Measurements from ENCODE around the gene TEC. TPM values are rescaled to one million over a fixed set of nuclear protein-coding genes. Genes with fewer than 3 reads are reported as not detected.
A peak's percentile ranks its signal among the peaks of the same experiment; 100 is the strongest.

Gene TEC
- total RNA-seq, 1 donor from 2014 or later: 1.7 TPM

DNA sequence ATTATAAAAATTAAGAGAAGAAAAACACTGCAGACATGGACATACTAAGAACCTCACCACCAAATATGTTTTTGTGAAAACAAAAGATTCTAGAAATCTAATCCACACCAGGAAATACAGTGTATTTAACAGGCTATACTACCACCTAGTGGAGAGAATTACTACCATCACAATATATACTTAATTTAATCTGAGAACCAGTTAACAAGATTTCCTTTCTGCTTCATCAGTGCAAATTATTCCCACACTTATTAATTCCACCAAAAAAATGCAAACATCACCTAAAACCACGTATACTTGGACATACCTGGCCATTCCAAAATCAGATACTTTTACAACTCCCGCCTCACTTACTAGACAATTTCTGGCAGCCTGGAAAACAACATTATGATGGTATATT, 128.6 kb downstream of the TEC start:
- intact Hi-C loops (cut with DNase I): no loop called here

DNA sequence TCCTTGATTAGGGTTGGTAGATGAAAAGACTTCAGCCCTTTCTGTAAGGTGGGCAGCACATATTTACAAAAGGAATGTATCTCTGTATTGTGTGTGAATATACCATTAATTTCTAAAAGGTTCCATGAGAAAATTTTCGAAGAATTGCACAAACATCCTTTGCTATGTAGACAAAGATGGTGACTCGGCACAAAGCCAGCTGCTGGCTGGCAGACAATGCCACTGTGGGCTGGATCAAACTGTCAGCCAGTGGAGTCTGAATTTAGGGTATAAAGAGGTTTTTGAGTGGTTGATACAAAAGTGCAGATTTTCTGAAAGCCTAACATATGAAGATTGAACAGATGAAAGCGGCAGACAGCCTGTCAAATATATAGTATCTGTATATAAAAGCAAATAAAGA, 129.9 kb downstream of the TEC start:
- intact Hi-C loops (cut with DNase I): no loop called here
- no peak for ATAC-seq (ENCODE audit: poor library complexity)
- DNase-seq: no peak

More for the DNA sequence above, 128.6 kb downstream of the TEC start:
- ATAC-seq (ENCODE audit: poor library complexity): peak; percentile 67
- DNase-seq: no peak

DNA sequence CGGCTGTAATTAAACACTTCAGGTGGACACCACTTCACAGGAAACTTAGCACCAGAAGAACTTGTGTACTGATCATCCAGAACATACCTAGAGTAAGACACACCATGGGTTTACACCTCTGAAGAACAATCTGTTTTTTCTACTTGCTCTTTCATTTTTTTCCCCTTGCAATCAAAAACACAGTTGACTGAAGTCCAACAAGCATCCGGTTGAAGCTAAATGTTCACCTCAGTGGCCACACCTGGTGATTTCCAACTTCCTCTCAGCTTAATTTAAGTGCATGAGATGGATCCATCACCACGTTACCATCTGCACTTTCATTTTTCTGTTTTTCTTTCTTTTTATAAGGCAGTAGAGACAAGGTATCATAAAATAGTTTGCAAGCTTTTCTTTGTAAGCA, 130.7 kb downstream of the TEC start:
- intact Hi-C loops (cut with DNase I): no loop called here
- DNase-seq: no peak
- no peak for ATAC-seq (ENCODE audit: poor library complexity)

DNA sequence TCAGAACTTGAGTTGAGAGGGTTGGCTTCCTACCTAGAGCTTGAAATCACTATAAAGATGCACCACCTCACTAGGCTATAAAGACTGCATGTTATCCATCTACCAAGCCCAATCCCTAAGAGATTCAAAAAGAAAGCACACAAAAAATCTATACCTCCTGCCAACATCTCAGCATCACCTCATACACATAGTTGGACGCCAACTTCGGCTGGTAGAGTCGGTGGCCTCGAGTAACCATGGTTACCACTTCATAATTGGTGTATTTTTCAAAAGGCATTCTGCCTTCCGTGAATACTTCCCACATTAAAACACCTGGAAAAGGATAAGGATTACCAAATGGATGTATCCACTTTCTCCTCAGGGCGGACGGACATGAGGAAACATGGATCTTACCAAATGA, 131.1 kb downstream of the TEC start:
- intact Hi-C loops (cut with DNase I): no loop called here
- DNase-seq (no peak), ATAC-seq (ENCODE audit: poor library complexity) (no peak)

DNA sequence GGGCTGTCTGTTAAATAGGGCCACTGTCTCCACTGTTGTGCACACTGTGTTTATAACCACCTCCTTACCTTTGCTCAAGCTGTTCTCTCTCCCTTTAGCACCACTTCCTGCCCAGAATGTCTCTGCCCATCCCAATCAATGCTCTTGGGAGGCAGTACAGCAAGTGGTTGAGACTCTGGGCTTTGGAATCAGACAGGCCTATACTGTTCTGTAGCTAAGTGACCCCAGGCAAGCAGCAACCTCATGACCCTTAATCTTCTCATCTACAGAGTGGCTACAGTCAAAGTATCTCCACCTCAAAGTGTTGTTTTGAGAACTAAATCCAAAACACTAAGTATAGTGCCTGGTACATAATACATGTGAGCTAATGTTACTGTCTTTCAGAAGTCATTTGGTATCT, 131.8 kb downstream of the TEC start:
- no peak for ATAC-seq (ENCODE audit: poor library complexity)
- intact Hi-C loops (cut with DNase I): no loop called here
- no peak for DNase-seq

DNA sequence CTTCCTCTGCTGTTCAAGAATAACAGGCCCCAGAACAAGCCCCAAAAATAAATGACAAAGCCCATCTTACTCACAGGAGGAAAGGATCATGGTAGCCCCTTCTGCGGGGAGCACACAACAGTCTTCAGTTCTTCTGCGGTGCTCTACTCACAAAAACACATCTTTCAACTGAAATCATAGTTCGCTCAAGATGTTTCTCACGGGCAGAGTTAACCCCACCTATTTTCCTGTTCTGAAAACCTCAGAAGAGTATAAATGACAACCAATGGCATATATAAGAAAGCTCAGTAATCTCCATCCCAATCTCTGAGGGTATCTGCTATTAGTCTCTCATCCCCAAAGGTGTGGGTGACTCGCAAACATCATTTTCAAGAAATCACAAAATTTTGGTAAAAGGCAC, 135.6 kb downstream of the TEC start, which contains the start of gene TXK:
TXK (minus strand) TSS at position 170 of the 400 bp plus-strand sequence; CDS start at position 90, 80 bp downstream.
- DNase-seq: no peak
- ATAC-seq (ENCODE audit: poor library complexity): no peak
- intact Hi-C loops (cut with DNase I): no loop called here

DNA sequence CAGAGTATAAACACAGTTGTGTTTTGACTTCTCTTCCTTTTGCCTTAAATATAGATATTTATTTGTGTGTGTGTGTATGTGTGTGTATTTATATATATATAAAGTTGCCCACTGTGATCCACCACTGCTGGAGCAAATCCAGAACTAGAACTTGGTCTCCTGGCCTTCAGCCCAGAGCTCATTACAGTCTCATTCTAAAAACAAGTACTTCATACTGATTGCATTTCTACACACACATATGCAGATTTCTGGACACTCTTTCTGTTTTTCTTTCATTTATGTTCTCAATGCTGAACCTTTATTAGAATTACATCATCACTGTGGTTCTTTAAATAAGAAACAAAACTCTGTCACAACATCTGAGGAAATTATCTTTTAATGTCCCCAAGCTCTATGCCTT, 136.0 kb downstream of the TEC start:
- no peak for DNase-seq
- ATAC-seq (ENCODE audit: poor library complexity): no peak
- intact Hi-C loops (cut with DNase I): no loop called here

DNA sequence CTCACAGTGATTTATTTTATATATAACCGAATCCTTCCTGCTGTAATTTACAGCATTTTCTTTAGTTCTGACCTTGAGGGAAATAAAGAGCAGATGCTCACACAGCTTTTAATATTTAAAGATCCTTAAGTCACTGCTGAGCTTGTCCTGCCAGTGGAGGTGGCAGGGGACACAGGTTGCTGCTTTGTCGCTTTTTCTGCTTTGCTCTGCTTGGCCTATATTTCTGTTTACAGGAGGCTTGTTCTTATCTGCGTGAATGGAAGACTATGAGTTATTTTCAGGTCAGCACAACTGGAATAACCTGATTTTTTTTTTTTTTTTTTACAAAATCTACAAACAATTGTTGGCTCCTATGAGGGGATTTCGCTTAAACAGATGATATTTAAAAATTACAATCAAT, 137.9 kb downstream of the TEC start:
- ATAC-seq (ENCODE audit: poor library complexity): no peak
- no peak for DNase-seq

DNA sequence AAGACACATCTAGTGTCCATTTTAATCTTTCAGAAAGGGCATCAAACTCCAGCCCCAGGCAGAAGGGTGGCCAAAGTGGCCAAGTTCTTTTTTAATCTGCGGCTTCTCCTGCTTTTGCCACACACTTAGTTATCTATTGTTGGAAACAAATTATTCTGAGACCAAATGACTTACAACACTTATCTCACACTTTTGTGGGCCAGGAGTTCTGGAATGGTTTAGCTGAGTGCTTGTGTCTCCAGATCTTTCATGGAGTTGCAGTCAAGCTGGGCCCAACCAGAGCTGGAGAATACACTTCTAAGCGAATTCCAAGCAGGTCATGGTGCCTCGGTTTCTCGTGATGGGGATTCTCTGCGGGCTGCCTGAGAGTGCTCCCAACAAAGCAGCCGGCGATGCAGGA, 139.5 kb downstream of the TEC start:
- no peak for DNase-seq
- ATAC-seq (ENCODE audit: poor library complexity): peak; percentile 48
- intact Hi-C loops (cut with DNase I): no loop called here

More for the DNA sequence above, 137.9 kb downstream of the TEC start:
- intact Hi-C loops (cut with DNase I): no loop called here

DNA sequence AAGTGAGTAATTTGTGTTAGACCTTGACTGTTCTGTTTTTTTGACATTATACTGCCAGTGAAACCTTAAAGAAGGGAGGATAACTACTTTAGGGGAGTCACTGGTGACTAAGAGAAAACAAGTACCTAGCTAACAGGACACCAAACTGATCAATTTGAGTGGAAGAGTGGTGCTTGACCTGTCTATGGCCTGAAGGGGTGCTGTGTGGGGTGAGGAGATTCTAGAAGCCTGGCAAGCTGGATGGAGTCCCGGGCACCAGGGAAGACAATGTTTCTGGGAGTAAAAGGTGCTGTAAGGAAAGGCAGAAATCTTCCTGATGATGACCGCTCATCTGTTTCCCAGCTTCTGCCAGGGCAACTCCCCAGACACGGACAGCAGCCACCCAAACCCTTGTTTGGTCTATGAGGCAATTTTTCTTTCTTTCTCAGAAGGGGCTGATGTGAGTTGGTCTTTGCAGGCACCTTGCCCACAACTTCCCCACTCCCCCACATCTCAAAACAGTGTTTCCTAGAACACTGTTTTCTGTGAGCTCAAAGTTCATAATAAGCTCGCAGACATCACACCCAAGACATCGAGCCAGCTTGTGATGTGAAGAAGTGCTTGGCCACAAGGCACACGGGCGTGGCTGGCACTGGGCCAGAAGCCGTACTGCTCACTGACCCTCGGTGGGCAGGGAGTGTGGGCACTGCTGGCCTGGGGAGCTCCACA, 140.2 kb downstream of the TEC start:
- DNase-seq (peak; percentile 53), ATAC-seq (ENCODE audit: poor library complexity) (peak; percentile 8)
- intact Hi-C loops (cut with DNase I): no loop called here

DNA sequence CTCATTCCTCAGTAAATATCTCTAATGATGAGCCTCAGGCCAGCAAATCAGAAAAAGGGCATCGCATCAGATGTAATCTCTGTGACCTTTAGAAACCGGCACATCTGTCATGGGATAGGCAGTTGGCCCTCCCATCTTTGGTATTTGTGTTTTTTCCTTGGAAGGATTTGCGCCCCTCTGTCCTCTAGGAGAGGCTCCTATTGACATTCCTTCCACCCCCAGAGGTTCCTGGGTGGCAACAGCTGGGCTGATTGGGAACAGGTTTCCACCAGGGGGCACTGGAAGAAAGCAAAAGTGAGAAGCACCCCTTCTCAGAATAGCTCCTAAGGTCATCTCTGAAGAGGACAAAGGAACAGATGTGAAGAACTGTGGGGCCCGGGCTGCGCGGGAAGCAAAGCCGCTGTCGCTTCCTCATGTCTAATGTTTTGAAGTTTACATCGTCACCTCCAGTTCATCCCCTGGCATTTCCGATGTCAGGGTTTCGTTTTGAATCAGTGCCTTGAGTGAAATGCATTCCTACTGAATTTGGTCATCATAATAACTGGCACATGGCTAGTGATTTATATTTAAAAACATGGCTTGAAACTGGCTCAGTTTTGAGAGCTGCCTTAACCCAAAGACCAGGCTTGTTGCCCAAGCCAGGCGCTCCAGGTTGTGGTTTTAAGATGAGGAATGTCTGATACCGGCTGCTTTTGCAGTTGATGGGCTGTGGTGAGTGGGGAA, 141.8 kb downstream of the TEC start:
- ATAC-seq (ENCODE audit: poor library complexity) (peak; percentile 81), DNase-seq (peak; percentile 50)
- intact Hi-C loops (cut with DNase I): no loop called here

DNA sequence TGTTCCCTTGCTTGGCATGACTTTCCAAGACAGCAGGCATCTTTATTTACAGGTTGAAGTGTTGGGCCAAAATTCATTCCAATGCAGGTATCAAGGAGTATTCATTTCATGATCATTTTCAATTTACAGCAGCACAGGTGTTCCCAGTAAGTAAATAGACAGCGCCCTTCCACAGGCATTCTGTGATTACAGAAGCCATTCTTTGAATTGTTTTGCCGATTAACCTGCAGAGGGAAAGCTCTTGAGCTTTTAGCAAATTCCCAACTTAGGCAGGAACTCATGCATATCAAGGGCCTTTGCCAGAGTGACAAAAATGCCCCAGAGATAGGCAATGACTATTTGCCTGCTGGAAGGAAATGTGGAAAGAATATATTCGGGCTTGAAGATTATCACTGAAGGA, 142.4 kb downstream of the TEC start:
- intact Hi-C loops (cut with DNase I): no loop called here
- no peak for ATAC-seq (ENCODE audit: poor library complexity)
- no peak for DNase-seq

DNA sequence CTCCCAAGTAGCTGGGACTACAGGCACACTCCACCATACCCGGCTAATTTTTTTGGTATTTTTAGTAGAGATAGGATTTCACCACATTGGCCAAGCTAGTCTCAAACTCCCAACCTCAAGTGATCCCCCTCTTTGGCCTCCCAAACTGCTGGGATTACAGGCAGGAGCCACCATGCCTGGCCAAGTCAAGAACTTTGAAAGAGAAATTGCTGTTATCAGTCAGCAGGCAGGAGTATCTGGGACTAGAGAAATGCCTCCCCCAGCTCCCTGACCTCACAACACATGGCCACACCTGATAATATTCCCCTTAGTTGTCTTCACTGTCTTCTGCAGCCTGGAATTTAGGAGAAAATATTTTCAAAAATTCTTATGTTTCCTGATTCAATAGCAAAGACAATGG, 143.0 kb downstream of the TEC start:
- no peak for ATAC-seq (ENCODE audit: poor library complexity)
- intact Hi-C loops (cut with DNase I): no loop called here
- DNase-seq: no peak

DNA sequence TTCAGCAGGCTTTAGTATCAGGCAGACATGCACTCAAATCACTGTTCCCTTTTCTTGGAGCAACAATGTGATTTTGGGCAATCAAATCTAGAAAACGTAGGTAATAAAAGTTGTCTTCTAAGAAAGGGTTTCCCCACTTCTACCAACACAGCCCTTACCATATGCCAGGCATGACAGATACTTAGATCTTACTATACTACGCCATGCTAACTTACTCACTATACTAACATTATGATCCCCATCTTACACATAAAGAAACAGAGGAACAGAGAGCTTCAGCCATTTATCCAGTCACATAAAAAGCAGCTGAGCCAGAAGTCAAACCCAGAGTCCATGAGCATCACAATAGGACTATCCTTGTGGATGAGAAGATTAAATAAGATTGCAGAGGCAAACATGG, 144.8 kb downstream of the TEC start:
- ATAC-seq (ENCODE audit: poor library complexity) (no peak), DNase-seq (no peak)
- intact Hi-C loops (cut with DNase I): no loop called here

DNA sequence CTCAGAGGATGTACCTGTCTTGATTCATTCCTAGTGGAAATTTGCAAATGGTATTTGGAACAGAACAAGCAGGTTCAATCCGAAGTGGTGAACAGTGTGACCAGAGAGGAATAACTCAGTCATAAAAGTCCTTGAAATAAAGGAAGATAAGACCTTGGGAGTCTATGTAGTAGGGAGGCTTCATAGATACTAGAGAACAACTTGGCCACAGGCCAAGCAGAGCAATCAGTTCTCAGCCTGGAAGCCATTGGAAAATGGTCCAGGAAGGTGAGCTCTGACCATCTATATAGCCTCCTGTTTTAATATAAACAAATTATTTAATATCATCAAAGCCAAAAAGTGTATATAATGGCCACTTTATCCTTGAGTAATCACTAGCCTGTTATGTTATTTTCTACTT, 146.9 kb downstream of the TEC start:
- ATAC-seq (ENCODE audit: poor library complexity) (no peak), DNase-seq (no peak)
- intact Hi-C loops (cut with DNase I): no loop called here

DNA sequence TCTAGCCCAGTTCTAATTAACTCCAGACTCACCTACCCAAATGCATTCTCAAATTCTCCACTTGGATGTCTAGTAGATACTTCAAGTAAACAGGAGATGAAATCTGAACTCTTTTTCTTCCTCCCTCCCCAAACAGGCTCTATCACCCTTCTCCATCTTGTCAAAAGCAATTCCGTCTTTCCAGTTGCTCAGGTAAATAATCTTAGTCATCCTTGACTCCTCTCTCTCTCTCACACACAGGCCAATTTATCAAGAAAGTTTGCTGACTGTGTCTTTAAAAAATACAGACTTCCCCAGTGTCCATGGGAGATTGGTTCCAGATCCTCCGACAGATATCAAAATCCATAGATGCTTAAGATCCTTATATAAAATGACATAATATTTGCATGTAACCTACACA, 148.5 kb downstream of the TEC start:
- ATAC-seq (ENCODE audit: poor library complexity): no peak
- no peak for DNase-seq
- intact Hi-C loops (cut with DNase I): no loop called here

DNA sequence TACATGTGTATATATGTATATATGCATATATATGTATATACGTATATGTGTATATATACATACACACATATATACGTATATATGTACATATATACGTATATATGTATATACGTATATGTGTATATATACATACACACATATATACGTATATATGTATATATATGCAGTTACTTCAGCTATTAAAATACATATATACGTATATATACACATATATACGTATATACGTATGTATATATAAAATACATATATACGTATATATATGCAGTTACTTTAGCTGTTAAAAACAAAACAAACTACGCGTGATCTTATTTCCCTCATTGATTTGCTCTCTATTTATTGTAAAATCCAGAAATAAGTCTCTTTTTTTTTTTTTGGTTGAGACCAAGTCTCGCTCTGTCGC, 149.5 kb downstream of the TEC start:
- DNase-seq (no peak), ATAC-seq (ENCODE audit: poor library complexity) (no peak)
- intact Hi-C loops (cut with DNase I): no loop called here

DNA sequence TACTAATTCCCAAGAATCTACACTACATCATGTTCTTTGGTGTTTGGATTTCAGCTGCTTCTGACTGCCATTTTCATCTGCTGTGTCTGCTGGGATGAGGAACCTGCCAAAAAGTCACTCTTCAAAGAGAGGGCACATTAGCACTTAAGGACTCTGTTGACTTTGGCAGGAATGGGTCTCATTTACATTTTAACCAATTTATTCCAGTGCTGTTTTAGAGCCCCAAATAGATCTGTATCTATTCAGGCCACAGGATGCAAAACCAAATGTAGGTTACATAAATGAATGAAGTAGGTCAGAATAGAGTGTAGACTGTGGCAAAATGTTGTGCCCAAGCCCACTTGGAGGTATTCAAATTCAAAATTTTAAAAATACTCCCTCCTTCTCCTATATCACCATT, 150.0 kb downstream of the TEC start:
- DNase-seq (no peak), ATAC-seq (ENCODE audit: poor library complexity) (no peak)
- intact Hi-C loops (cut with DNase I): no loop called here

DNA sequence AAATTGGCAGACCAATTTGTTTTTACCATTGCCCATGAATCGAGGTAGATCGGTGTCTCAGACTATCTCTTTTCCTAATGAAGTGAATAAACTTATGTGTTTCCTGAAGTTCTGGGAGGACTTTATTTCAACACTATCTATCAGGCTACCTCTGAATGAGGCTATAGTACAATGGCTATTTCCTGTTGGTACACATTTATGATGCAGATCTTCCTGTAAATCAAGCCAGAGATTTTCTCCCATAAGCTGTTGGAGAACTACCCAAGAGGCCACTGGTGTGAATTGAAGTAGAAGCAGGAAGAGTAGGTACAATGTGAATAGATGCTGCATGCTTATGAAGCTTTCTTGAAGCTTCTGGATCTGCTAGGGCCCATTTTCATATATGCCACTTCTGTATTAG, 151.6 kb downstream of the TEC start:
- no peak for ATAC-seq (ENCODE audit: poor library complexity)
- intact Hi-C loops (cut with DNase I): no loop called here

DNA sequence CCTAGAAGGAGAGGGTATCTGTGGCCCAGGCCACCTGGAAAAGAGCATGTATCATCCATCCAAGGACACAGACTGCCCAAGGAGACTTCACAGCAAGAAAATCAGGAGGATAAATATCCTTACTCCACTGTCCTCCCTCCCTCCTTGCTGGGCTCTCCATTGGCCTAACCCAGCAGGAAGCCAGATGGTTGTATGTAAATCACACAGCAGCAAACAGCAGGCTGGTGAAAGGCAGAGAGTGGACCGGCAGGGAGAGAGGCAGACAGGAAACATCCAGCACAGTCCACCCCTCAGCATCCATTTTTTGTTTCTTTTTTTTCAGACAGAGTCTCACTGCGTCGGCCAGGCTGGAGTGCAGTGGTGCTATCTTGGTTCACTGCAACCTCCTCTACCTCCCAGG, 153.1 kb downstream of the TEC start:
- intact Hi-C loops (cut with DNase I): no loop called here
- DNase-seq (no peak), ATAC-seq (ENCODE audit: poor library complexity) (no peak)

More for the DNA sequence above, 151.6 kb downstream of the TEC start:
- no peak for DNase-seq
